Astrocyte (in vitro differentiated cells and primary cell): ENCODE data around the gene FBN3.

ENCODE experiments used
- EZH2 ChIP-seq: IDR thresholded peaks from 2 replicates; pipeline ENCODE4 v1.6.1; 2012; ENCODE audit warnings: mild to moderate bottlenecking, low read length, inconsistent platforms; ENCODE audit not compliant: insufficient read depth
- TF ChIP-seq, protein P1 (sequence below): IDR thresholded peaks from 2 replicates; pipeline ENCODE4 v1.5.1; 2011; ENCODE audit warnings: low read depth, mild to moderate bottlenecking, inconsistent platforms, low read length, moderate library complexity; ENCODE audit not compliant: insufficient read depth

- TF ChIP-seq, protein P1, sequence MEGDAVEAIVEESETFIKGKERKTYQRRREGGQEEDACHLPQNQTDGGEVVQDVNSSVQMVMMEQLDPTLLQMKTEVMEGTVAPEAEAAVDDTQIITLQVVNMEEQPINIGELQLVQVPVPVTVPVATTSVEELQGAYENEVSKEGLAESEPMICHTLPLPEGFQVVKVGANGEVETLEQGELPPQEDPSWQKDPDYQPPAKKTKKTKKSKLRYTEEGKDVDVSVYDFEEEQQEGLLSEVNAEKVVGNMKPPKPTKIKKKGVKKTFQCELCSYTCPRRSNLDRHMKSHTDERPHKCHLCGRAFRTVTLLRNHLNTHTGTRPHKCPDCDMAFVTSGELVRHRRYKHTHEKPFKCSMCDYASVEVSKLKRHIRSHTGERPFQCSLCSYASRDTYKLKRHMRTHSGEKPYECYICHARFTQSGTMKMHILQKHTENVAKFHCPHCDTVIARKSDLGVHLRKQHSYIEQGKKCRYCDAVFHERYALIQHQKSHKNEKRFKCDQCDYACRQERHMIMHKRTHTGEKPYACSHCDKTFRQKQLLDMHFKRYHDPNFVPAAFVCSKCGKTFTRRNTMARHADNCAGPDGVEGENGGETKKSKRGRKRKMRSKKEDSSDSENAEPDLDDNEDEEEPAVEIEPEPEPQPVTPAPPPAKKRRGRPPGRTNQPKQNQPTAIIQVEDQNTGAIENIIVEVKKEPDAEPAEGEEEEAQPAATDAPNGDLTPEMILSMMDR: peak; percentile 67
- no peak for TF ChIP-seq EZH2
These were observed 9.2 kb upstream of the FBN3 start for GRCh38 chr19:8158411-8159074.
